NCI-H1417 treated with DMSO at 0.1 percent for 48 hours (cell line): ENCODE data around the gene ADGRV1.

Source experiments
- DNase-seq: peaks from one replicate; lab custom pipeline; 2025; lab: John Stamatoyannopoulos, UW

Gene ADGRV1

DNA sequence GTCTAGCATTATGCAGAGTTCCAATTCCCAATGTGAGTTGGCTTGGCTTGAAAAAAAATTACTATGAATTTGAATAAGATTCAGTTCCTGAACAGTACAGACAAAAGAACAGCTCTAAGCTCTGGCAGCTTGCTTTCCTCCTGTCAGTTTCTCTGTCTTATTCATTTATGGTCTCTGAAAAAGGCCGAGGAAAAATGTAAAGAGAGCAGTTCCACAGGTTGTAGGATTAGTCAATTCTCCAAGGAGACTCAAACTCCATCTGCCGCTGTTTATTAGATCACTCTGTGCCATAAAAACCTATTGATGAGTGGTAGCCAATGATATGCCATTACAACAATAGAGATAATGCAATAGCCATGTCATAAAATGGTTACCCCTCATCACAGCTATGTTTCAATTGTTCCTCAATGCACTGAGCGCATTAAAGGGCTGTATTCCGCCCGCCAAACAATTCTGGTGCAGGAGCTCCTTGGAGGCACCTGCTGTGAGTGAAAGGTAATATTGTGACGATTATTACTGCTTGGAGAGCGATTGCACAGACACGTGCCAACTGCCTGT, 636.3 kb downstream of the ADGRV1 start:
- DNase-seq, result no peak

DNA sequence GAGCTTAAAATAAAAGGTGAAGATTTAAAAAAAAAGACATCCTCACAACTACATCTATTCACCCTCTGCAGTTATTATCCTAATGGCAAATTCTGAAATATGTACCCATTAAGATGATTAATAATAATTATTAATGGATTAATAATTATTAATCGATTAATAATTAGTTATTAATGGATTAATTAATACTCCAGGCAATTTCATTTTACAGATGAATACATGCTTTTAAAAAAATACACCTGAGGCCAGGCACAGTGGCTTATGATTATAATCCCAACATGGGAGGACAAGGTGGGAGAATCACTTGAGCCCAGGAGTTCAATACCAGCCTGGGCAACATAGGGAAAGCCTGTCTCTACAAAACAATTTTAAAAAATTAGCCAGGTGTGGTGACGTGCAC, 642.1 kb downstream of the ADGRV1 start:
- no peak for DNase-seq

DNA sequence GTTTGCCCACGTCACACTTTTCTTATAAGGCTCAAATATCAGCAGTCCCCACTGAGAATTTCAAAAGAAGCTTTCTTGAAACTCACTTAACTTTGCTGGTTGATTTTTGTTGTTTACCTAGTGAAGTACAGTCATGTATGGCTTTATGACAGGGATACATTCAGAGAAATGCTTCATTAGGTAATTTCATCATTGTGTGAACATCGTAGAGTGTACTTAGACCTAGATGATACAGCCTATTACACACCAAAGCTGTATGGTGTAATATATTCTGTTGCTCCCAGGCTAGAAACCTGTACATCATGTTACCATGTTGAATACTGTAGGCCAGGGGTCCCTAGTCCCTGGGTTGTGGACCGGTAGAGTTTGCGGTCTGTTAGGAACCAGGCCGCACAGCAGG, 647.5 kb downstream of the ADGRV1 start:
- no peak for DNase-seq

DNA sequence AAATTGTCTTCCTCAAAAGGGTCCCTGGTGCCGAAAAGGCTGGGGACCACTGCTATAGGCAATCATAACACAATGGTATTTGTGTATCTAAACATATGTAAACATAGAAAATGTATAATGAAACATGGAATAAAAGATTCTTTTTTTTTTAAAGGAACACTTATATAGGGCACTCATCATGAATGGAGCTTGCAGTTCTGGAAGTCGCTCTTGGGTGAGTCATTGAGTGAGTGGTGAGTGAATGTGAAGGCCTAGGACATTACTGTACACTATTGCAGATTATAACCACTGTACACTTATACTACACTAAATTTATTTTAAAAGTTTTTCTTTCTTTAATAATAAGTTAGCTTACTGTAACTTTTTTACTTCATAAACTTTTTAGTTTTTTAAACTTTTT, 648.1 kb downstream of the ADGRV1 start:
- DNase-seq, result no peak

DNA sequence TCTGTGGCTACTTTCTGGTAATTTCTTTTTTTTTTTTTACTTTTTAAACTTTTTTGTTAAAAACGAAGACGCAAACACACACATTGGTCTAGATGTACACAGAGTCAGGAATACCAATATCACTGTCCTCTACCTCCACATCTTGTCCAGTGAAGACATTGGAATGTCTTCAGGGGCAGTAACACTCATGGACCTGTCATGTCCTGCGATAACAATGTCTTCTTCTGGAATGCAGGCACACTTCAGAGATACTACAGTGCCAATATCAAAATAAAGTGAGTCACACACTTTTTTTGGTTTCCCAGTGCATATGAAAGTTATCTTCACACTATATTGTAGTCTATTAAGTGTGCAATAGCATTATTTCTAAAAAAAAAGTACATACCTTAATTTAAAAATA, 648.7 kb downstream of the ADGRV1 start:
- DNase-seq, result no peak

DNA sequence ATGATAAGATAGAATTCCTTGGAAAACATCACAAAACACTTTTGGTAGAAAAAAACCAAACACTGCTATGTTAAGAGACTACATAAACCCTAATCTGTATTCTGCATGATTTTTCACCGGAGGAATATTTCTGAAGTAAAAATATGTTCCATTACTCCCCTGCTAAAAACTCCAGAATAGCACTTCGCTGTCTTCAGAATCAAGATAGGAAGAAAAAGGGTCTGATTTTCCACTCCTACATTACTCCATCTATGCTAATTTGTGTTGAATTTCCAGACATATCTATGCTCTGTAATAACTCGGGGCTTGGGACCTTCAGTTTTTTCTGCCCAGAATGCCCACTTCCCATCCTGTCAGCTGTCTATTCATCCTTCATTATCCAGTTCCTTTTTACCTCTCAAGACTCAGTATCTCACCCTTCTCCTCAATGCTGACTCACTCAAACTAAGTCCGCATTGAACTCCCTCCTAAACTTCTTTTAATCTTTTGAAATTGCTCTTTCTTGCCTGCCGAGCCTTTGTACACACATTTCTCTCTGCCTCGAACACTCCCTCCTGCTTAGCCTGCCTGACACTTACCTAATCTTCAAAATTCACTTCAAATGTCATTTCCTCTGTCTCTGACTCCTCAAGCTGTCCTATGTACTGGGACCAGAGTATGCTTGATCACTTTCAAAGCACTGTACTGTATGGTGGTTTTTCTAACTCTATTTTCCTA, 653.6 kb downstream of the ADGRV1 start:
- no peak for DNase-seq

DNA sequence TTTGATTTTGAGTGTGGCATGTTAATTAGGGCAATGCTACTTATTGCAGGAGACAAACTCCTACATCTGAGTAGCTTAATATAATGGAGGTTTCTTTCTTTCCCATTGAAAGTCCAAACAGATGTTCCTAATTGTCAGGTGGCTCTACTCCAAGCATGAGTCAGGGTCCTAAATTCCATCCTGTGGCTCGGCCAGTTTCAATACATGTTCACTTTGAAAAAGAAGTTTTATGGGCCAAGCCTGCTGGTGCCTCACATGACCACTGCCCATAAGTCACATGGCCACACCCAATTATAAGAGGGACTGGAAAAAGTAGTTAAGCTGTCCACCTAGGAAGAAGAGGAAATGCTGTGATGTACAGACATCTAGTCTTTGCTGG, 654.1 kb downstream of the ADGRV1 start:
- no peak for DNase-seq
